K562 (cell line): ENCODE measurements around the gene ZNF565. TPM values are rescaled to one million over a fixed set of nuclear protein-coding genes. Genes with fewer than 3 reads are reported as not detected.

Source experiments
- ATAC-seq: fragments of 200-7000 bp; cut with Tn5 transposase; 3 replicates; pipeline ENCODE4 v1.9.1; 2020; ENCODE audit warnings: moderate library complexity
- BruUV-seq: library from RNA; stranded (reverse); fragments of 400-500 nt; replicated peaks from 2 replicates; lab custom pipeline; 2021; lab: Mats Ljungman, UMichigan
- CTCF ChIA-PET: fragments of 300-600 bp; formaldehyde crosslinking; extraction: SDS; loops from one replicate; lab custom pipeline; 2021; ENCODE audit warnings: low intra/inter-chr PET ratio; lab: Yijun Ruan, JAX
- POLR2A ChIA-PET: fragments of 300-600, 350-650 bp; sonication (Branson Sonifier 250); formaldehyde crosslinking; extraction: SDS; loops from one replicate; lab custom pipeline; 2021; ENCODE audit warnings: antibody characterized with exemption, inconsistent platforms; lab: Yijun Ruan, JAX
- DNase-seq, 4 experiments: peaks; one replicate each; pipeline versions ENCODE4 v3.0.0 to v3.0.0-alpha.2; 2011 to 2018; ENCODE audit warnings: low spot score in 3 of 4, mixed read lengths in 3 of 4; ENCODE audit errors: extremely low read depth in 1 of 4
- FAIRE-seq: peaks from 2 replicates; lab custom pipeline; 2011; peaks lifted over from hg19 to GRCh38; lab: Jason Lieb, UNC
- H2AFZ ChIP-seq: 2 replicates; pipeline ENCODE4 v1.6.0; 2011; ENCODE audit warnings: low read depth, low read length, control low read depth, inconsistent platforms
- H3K27ac ChIP-seq: fragments of 200-600 bp; 3 replicates; pipeline ENCODE4 v1.8.0; 2011; ENCODE audit warnings: low read depth, mild to moderate bottlenecking, control low read depth, inconsistent platforms, low read length, moderate library complexity, mixed read lengths; ENCODE audit errors: extremely low read depth
- H3K27me3 ChIP-seq, 2 experiments: fragments of 300-600 bp in 1 of 2; 2 replicates in 1 of 2; 3 replicates in 1 of 2; pipeline versions ENCODE4 v1.6.0 to v1.8.0; 2011; ENCODE audit warnings: inconsistent platforms in 2 of 2, low read length in 2 of 2, mild to moderate bottlenecking in 1 of 2, mixed read lengths in 1 of 2, moderate library complexity in 1 of 2; ENCODE audit not compliant: control insufficient read depth in 2 of 2, insufficient read depth in 2 of 2
- H3K36me3 ChIP-seq: fragments of 300-600 bp; 3 replicates; pipeline ENCODE4 v1.8.0; 2011; ENCODE audit warnings: mild to moderate bottlenecking, low read length, inconsistent platforms; ENCODE audit not compliant: control insufficient read depth, insufficient read depth
- H3K4me1 ChIP-seq, 2 experiments: fragments of 200-600 bp in 1 of 2; replicated peaks in 1 of 2; 2 replicates in 1 of 2; 3 replicates in 1 of 2; pipeline versions ENCODE4 v1.5.1 to v1.8.0; 2011; ENCODE audit warnings: inconsistent platforms in 2 of 2, low read length in 2 of 2, mild to moderate bottlenecking in 1 of 2, mixed read lengths in 1 of 2, moderate library complexity in 1 of 2; ENCODE audit not compliant: control insufficient read depth in 2 of 2, insufficient read depth in 2 of 2
- H3K4me2 ChIP-seq: 2 replicates; pipeline ENCODE4 v1.6.1; 2011; ENCODE audit warnings: low read length, control low read depth, inconsistent platforms, mixed read lengths; ENCODE audit not compliant: insufficient read depth
- H3K4me3 ChIP-seq: fragments of 200-600 bp; sonication (generic), shearing (Covaris generic); 2 replicates; pipeline ENCODE4 v1.5.1; 2016; ENCODE audit warnings: control low read depth, inconsistent platforms
- H3K79me2 ChIP-seq: fragments of 200-600 bp; 3 replicates; pipeline ENCODE4 v1.8.0; 2011; ENCODE audit warnings: low read length, inconsistent platforms; ENCODE audit not compliant: control insufficient read depth, insufficient read depth
- H3K9ac ChIP-seq, 2 experiments: 2 replicates each; pipeline versions ENCODE4 v1.6.0 to v1.6.1; 2011; ENCODE audit warnings: low read depth in 2 of 2, low read length in 2 of 2, control low read depth in 1 of 2, inconsistent platforms in 1 of 2, mild to moderate bottlenecking in 1 of 2, mixed read lengths in 1 of 2; ENCODE audit not compliant: insufficient read depth in 1 of 2
- H3K9me1 ChIP-seq: one replicate; pipeline ENCODE4 v1.6.0; 2011; ENCODE audit warnings: inconsistent platforms, mild to moderate bottlenecking, low read length, moderate library complexity; ENCODE audit not compliant: control insufficient read depth, insufficient read depth
- H3K9me3 ChIP-seq: replicated peaks from 2 replicates; pipeline ENCODE4 v1.5.1; 2011; ENCODE audit warnings: low read depth, low read length, inconsistent platforms; ENCODE audit not compliant: control insufficient read depth, insufficient read depth
- H4K20me1 ChIP-seq: replicated peaks from 2 replicates; pipeline ENCODE4 v1.6.1; 2011; ENCODE audit warnings: low read length, inconsistent platforms, mixed read lengths; ENCODE audit not compliant: control insufficient read depth, insufficient read depth
- AFF4 ChIP-seq: sonication (generic); formaldehyde crosslinking; IDR thresholded peaks from 2 replicates; pipeline ENCODE4 v1.8.0; 2023; ENCODE audit warnings: mild to moderate bottlenecking, missing genetic modification reagents
- GTF2E2 ChIP-seq: fragments of 200-800 bp; sonication (Bioruptor generic); IDR thresholded peaks from 2 replicates; pipeline ENCODE4 v1.6.1; 2016; ENCODE audit warnings: missing genetic modification characterization, missing compliant biosample characterization
- MBD2 ChIP-seq: sonication (generic); IDR thresholded peaks from 2 replicates; pipeline ENCODE4 v1.6.1; 2016; ENCODE audit warnings: low read depth, borderline replicate concordance
- MLX ChIP-seq, 2 experiments: fragments of 450-650 bp in 1 of 2; sonication (generic) in 1 of 2; formaldehyde crosslinking; conservative IDR thresholded peaks; 2 replicates each; pipeline versions ENCODE4 v1.4.0 to v1.8.1; 2020 to 2022; ENCODE audit warnings: mild to moderate bottlenecking in 1 of 2, missing genetic modification reagents in 1 of 2
- NKRF ChIP-seq: fragments of 450-650 bp; IDR thresholded peaks from 2 replicates; pipeline ENCODE4 v1.6.1; 2016; ENCODE audit warnings: borderline replicate concordance
- STAG1 ChIP-seq: sonication (generic); formaldehyde crosslinking; IDR thresholded peaks from 2 replicates; pipeline ENCODE4 v1.5.0; 2020; ENCODE audit warnings: missing genetic modification reagents, borderline replicate concordance
- ZFX ChIP-seq: sonication (generic); formaldehyde crosslinking; IDR thresholded peaks from 2 replicates; pipeline ENCODE4 v1.8.0; 2022; ENCODE audit warnings: mild to moderate bottlenecking, missing genetic modification reagents, moderate library complexity
- ZHX1 ChIP-seq: fragments of 150-350 bp; conservative IDR thresholded peaks from 2 replicates; pipeline ENCODE4 v1.6.1; 2014; ENCODE audit warnings: low read length
- ZNF12 ChIP-seq: sonication (generic); formaldehyde crosslinking; IDR thresholded peaks from 2 replicates; pipeline ENCODE4 v1.4.0; 2020; ENCODE audit warnings: mild to moderate bottlenecking, missing genetic modification reagents
- ZNF165 ChIP-seq: fragments of 250-450 bp; sonication (Bioruptor Pico); IDR thresholded peaks from 2 replicates; pipeline ENCODE4 v1.4.0; 2020; ENCODE audit warnings: borderline replicate concordance
- WGBS: fragments of 100-300 bp; shearing (Covaris generic); methylation state at CpG from one replicate; pipeline ENCODE4 v1.1.6; 2016; ENCODE audit warnings: low coverage, mixed read lengths; ENCODE audit not compliant: insufficient coverage; ENCODE audit errors: missing lambda C conversion rate; 5-methylcytosine and 5-hydroxymethylcytosine counted together
- in situ Hi-C: fragments of 300-500 bp; cut with MboI; formaldehyde crosslinking; loops from 4 replicates; pipeline ENCODE4 v1.15.0; 2018; ENCODE audit warnings: inconsistent platforms, mixed read lengths
- intact Hi-C: fragments of 100-400 bp; cut with micrococcal nuclease; formaldehyde crosslinking; loops from 2 replicates; pipeline ENCODE4 v1.14.2; 2022
- polyA plus RNA-seq, 8 experiments: library from polyadenylated mRNA; depleted of rRNA in 4 of 8; stranded (reverse) in 5 of 8; unstranded in 3 of 8; fragments of >200 nt; fragmentation: Nextera tagmentation in 2 of 8; fragmentation: Illumina TruSeq in 1 of 8; extraction: Ambion mirVana in 2 of 8; extraction: Trizol in 1 of 8; gene quantifications; 2 replicates each; pipeline versions ENCODE4 v1.2.1 to v1.2.3, GENCODE V29; 2011 to 2014; ENCODE audit warnings: inconsistent platforms in 1 of 8, missing spikeins in 1 of 8
- total RNA-seq, 7 experiments: library from RNA; depleted of rRNA in 6 of 7; stranded (reverse); fragments of >200 nt in 6 of 7; fragmentation: Illumina TruSeq in 2 of 7; extraction: Trizol in 2 of 7; gene quantifications; 2 replicates each; pipeline versions ENCODE4 v1.2.1 to v1.2.3, GENCODE V29; 2011 to 2021; ENCODE audit warnings: low replicate concordance in 1 of 7

ZNF565 gene
- total and polyA plus RNA-seq, 9 of the 15 experiments (the other 6 are each of a cell fraction or from before 2014, with no cell fraction given), result 1.3 to 3.2 (median 2.6) TPM

- POLR2A ChIA-PET, result interaction anchor here (0.5 to 2.1 kb wide), 6 partner anchors 10 to 965 kb away, joined by 3 to 9 read pairs (median 3); partner anchors contain the start of gene LIN37
- H3K36me3 ChIP-seq, result peaks cover 27% of the 10 kb centered on the region
- peaks cover 11% of the 10 kb centered on the region for H4K20me1 ChIP-seq
- ATAC-seq, result peak; percentile 87
- intact Hi-C loops (loop anchor here (1.0 to 2.0 kb wide), 2 partner anchors 11 to 25 kb away; partner anchors contain the start of genes POLR2I and TBCB), in situ Hi-C loops (no loop called here)
- WGBS, result under 1% methylated on average over 62 of the region's 75 CpGs
- H3K9me1 ChIP-seq, result peaks cover 8% of the 10 kb centered on the region
- peak; percentile 95 to 98 (median 96) for DNase-seq
- H3K4me3 ChIP-seq, result peak within 1 kb of the TSS; percentile 95
- CTCF ChIA-PET, result interaction anchor here (0.6 to 0.7 kb wide), 2 partner anchors 15 to 28 kb away, joined by 3 read pairs; no protein-coding TSS in a partner anchor
- no TSS peak for BruUV-seq
- peak within 1 kb of the TSS; percentile 98 to 99 for H3K9ac ChIP-seq
- no peaks in the 10 kb centered on the region for H3K27me3 ChIP-seq
- no peaks in the 10 kb centered on the region for H3K9me3 ChIP-seq
- peak within 1 kb of the TSS; percentile 97 for H2AFZ ChIP-seq
- peak; percentile 94 for FAIRE-seq
- peak within 1 kb of the TSS; percentile 96 for H3K4me2 ChIP-seq
- H3K4me1 ChIP-seq, result peaks cover 13 to 37% of the 10 kb centered on the region in 2 experiments
- peaks cover 26% of the 10 kb centered on the region for H3K79me2 ChIP-seq
- peak within 1 kb of the TSS; percentile 99 for H3K27ac ChIP-seq
- TF ChIP-seq AFF4 (peak; percentile 78), ZNF12 (CRISPR knock-in tag) (no peak), GTF2E2 (tag) (peak; percentile 72; the same call in 1 of the 2 replicates), NKRF (no peak; the same call in 1 of the 2 replicates), STAG1 (CRISPR knock-in tag) (no peak), MBD2 (no peak), ZFX (CRISPR knock-in tag) (peak; percentile 95), MLX (CRISPR knock-in tag; conservative IDR thresholded peaks at IDR 0.05) (no peak), ZNF165 (no peak), ZHX1 (0 out of 2 replicates have a peak, but pooled peaks have one; percentile 26)
Measured at GRCh38 chr19:36139473-36140303, 74.8 kb downstream of the ZNF565 start, which contains the start of gene CAPNS1. CAPNS1 (plus strand) TSS chr19:36140066; CDS start chr19:36141012, 946 bp downstream.
